Nephron (organoid): ENCODE data around the gene NAPA.

Experiments used
- H3K27ac Mint-ChIP-seq, 3 experiments: 2 replicates each; pipeline ENCODE4 v1.8.0; 2020; ENCODE audit warnings: mixed read lengths in 3 of 3, mild to moderate bottlenecking in 2 of 3, moderate library complexity in 1 of 3
- H3K27me3 Mint-ChIP-seq: 2 replicates; pipeline ENCODE4 v1.8.0; 2021; ENCODE audit warnings: low read depth, mild to moderate bottlenecking, moderate library complexity, mixed read lengths
- H3K36me3 Mint-ChIP-seq: 2 replicates; pipeline ENCODE4 v1.8.0; 2020; ENCODE audit warnings: low read depth, mixed read lengths
- H3K4me1 Mint-ChIP-seq: 2 replicates; pipeline ENCODE4 v1.8.0; 2020; ENCODE audit warnings: mixed read lengths
- H3K4me3 Mint-ChIP-seq, 3 experiments: 2 replicates each; pipeline ENCODE4 v1.8.0; 2020; ENCODE audit warnings: mild to moderate bottlenecking in 3 of 3, mixed read lengths in 3 of 3, moderate library complexity in 2 of 3
- H3K9me3 Mint-ChIP-seq: 2 replicates; pipeline ENCODE4 v1.8.0; 2020; ENCODE audit warnings: mixed read lengths
- TF ChIP-seq, protein P1 (sequence below), 3 experiments: fragments of 200-600 bp; sonication (generic); IDR thresholded peaks; one replicate each; pipeline ENCODE4 v1.5.0; 2021; ENCODE audit warnings: antibody characterized with exemption in 3 of 3; ENCODE audit not compliant: unreplicated experiment in 3 of 3

NAPA gene

GRCh38 chr19:47542030-47542475 lies 27.2 kb upstream of the NAPA start:
- H3K27ac Mint-ChIP-seq, result no peak overlapping the region
- no peaks in the 10 kb centered on the region for H3K4me1 Mint-ChIP-seq
- no peaks in the 10 kb centered on the region for H3K9me3 Mint-ChIP-seq
- TF ChIP-seq, protein P1, sequence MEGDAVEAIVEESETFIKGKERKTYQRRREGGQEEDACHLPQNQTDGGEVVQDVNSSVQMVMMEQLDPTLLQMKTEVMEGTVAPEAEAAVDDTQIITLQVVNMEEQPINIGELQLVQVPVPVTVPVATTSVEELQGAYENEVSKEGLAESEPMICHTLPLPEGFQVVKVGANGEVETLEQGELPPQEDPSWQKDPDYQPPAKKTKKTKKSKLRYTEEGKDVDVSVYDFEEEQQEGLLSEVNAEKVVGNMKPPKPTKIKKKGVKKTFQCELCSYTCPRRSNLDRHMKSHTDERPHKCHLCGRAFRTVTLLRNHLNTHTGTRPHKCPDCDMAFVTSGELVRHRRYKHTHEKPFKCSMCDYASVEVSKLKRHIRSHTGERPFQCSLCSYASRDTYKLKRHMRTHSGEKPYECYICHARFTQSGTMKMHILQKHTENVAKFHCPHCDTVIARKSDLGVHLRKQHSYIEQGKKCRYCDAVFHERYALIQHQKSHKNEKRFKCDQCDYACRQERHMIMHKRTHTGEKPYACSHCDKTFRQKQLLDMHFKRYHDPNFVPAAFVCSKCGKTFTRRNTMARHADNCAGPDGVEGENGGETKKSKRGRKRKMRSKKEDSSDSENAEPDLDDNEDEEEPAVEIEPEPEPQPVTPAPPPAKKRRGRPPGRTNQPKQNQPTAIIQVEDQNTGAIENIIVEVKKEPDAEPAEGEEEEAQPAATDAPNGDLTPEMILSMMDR (IDR thresholded peaks at IDR 0.05; ENCODE audit: unreplicated experiment in 3 of 3), result no peak
- peaks cover 13% of the 10 kb centered on the region for H3K27me3 Mint-ChIP-seq
- no peak overlapping the region for H3K4me3 Mint-ChIP-seq
- H3K36me3 Mint-ChIP-seq, result no peaks in the 10 kb centered on the region

DNA sequence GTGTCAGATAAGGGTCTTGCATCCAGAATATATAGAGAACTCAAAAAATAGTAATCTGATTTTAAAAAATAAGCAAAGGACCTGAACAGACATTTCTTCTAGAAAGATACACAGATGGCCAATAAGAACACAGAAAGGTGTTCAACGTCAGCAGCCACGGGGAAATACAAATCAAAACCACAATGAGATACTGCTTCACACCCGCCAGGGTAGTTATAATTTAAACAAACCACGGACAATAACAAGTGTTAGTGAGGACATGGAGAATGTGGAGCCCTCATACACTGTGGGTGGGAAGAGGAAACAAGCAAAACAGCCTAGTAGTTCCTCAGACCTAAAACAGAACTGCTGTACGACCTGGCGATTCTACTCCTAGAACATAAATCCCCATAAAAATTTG lies 26.7 kb upstream of the NAPA start:
- Mint-ChIP-seq H3K9me3 (no peaks in the 10 kb centered on the region), H3K4me3 (no peak overlapping the region), H3K27ac (no peak overlapping the region), H3K36me3 (no peaks in the 10 kb centered on the region), H3K4me1 (no peaks in the 10 kb centered on the region), H3K27me3 (peaks cover 13% of the 10 kb centered on the region)
- TF ChIP-seq, protein P1 (IDR thresholded peaks at IDR 0.05; ENCODE audit: unreplicated experiment in 3 of 3), result no peak

- TF ChIP-seq, protein P1 (IDR thresholded peaks at IDR 0.05; ENCODE audit: unreplicated experiment in 3 of 3), result peak; percentile 11 to 24 (median 18)
- H3K9me3 Mint-ChIP-seq, result no peaks in the 10 kb centered on the region
- H3K27me3 Mint-ChIP-seq, result peaks cover 13% of the 10 kb centered on the region
- H3K36me3 Mint-ChIP-seq, result no peaks in the 10 kb centered on the region
- H3K4me1 Mint-ChIP-seq, result no peaks in the 10 kb centered on the region
- no peak overlapping the region for H3K4me3 Mint-ChIP-seq
- H3K27ac Mint-ChIP-seq, result peak overlapping the region in 2 of 3 experiments; percentile 25 to 57
These were observed 25.9 kb upstream of the NAPA start for GRCh38 chr19:47540748-47541147.

DNA sequence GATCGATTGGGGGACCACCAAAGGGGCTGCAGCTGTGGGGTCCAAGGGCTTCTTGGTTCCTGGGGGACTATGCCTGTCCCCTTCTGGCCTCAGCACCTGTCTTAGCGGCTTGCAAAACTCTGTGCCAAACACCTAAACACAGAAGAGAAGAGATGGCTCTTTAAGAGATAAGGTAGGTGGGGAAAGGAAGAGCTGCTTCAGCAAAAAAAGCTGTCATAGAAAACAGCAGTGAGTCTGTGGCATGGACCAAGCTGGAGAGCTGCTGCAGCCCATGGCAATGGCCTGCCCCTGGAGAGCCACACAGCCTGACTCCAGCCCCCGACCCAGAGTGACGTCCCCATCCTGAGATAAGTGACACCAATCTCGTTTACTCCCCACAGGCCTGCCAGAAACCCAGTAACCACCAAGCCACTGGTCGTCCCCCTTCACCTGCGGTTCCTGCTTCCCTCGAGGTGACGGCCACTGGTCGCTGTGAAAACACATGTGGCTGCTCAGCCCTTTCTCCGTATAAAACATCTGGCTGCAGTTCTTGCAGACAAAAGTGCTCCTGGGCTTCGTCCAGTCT lies 25.0 kb upstream of the NAPA start:
- no peak overlapping the region for H3K4me3 Mint-ChIP-seq
- H3K27me3 Mint-ChIP-seq, result peaks cover 13% of the 10 kb centered on the region
- H3K36me3 Mint-ChIP-seq, result no peaks in the 10 kb centered on the region
- no peak overlapping the region for H3K27ac Mint-ChIP-seq
- H3K9me3 Mint-ChIP-seq, result no peaks in the 10 kb centered on the region
- H3K4me1 Mint-ChIP-seq, result no peaks in the 10 kb centered on the region
- TF ChIP-seq, protein P1 (IDR thresholded peaks at IDR 0.05; ENCODE audit: unreplicated experiment in 3 of 3), result no peak

DNA sequence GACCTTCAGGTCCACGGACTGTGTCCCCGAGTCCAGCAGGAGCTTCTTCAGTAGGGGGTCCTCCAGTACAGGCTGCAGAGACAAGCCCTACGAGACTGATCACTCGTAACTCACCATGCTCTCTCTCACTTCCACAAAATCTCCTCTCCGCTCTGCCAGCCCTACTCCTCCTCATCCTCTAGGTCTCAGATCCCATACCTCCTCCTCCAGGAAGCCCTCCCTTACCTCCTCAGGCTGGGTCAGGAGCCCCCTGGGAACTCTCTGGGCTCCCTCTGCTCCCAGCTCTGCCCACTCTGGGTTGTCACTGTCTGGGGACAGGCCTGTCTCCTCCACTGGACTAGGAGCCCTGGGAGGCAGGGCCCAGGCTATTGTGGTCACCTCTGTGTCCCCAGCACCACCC lies 23.9 kb upstream of the NAPA start:
- peaks cover 3% of the 10 kb centered on the region for H3K9me3 Mint-ChIP-seq
- no peaks in the 10 kb centered on the region for H3K4me1 Mint-ChIP-seq
- peaks cover 16% of the 10 kb centered on the region for H3K27me3 Mint-ChIP-seq
- TF ChIP-seq, protein P1 (IDR thresholded peaks at IDR 0.05; ENCODE audit: unreplicated experiment in 3 of 3), result no peak
- H3K27ac Mint-ChIP-seq, result no peak overlapping the region
- no peak overlapping the region for H3K4me3 Mint-ChIP-seq
- no peaks in the 10 kb centered on the region for H3K36me3 Mint-ChIP-seq

DNA sequence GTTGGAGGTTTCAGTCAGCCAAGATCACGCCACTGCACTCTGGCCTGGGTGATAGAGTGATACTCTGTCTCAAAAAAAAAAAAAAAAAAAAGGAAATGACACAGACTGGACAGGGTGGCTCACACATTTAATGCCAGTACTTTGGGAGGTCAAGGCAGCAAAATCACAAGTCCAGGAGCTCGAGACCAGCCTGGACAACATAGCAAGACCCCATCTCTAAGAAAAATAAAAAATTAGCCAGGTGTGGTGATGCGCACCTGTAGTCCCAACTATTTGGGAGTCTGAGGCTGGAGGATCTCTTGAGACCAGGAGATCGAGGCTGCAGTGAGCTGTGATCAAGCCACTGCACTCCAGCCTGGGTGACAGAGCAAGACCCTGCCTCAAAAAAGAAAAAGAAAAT lies 22.6 kb upstream of the NAPA start:
- Mint-ChIP-seq H3K9me3 (peaks cover 3% of the 10 kb centered on the region), H3K27me3 (peaks cover 17% of the 10 kb centered on the region), H3K36me3 (no peaks in the 10 kb centered on the region), H3K27ac (no peak overlapping the region), H3K4me3 (no peak overlapping the region), H3K4me1 (no peaks in the 10 kb centered on the region)
- TF ChIP-seq, protein P1 (IDR thresholded peaks at IDR 0.05; ENCODE audit: unreplicated experiment in 3 of 3), result no peak
